Smooth muscle cell (in vitro differentiated cells): Measurements from ENCODE around the gene ARMC8. TPM values are rescaled to one million over a fixed set of nuclear protein-coding genes. Genes with fewer than 3 reads are reported as not detected.

Source experiments
- DNase-seq: peaks from one replicate; lab custom pipeline; 2025; ENCODE audit not compliant: unreplicated experiment; lab: John Stamatoyannopoulos, UW
- H2AFZ ChIP-seq: fragments of 200-600 bp; sonication (generic); 2 replicates; pipeline ENCODE4 v1.6.0; 2016; ENCODE audit warnings: antibody characterized with exemption, low read depth, mild to moderate bottlenecking
- H3F3A ChIP-seq: fragments of 200-600 bp; sonication (generic); 2 replicates; pipeline ENCODE4 v1.6.0; 2017; ENCODE audit warnings: antibody characterized with exemption, low read depth
- H3K27ac ChIP-seq: fragments of 200-600 bp; sonication (generic); 2 replicates; pipeline ENCODE4 v1.5.1; 2016; ENCODE audit warnings: low read depth, mild to moderate bottlenecking
- H3K27me3 ChIP-seq: fragments of 200-600 bp; sonication (generic); 2 replicates; pipeline ENCODE4 v1.6.1; 2016; ENCODE audit warnings: low read depth, mild to moderate bottlenecking
- H3K36me3 ChIP-seq: fragments of 200-600 bp; sonication (generic); 2 replicates; pipeline ENCODE4 v1.5.1; 2016; ENCODE audit warnings: low read depth
- H3K4me1 ChIP-seq: fragments of 200-600 bp; sonication (generic); 2 replicates; pipeline ENCODE4 v1.5.1; 2016; ENCODE audit warnings: low read depth
- H3K4me2 ChIP-seq: fragments of 200-600 bp; sonication (generic); 2 replicates; pipeline ENCODE4 v1.6.0; 2016; ENCODE audit warnings: mild to moderate bottlenecking
- H3K4me3 ChIP-seq: fragments of 200-600 bp; sonication (generic); 2 replicates; pipeline ENCODE4 v1.5.1; 2016; ENCODE audit warnings: mild to moderate bottlenecking
- H3K79me2 ChIP-seq: fragments of 200-600 bp; sonication (generic); 2 replicates; pipeline ENCODE4 v1.6.0; 2016; ENCODE audit warnings: low read depth, mild to moderate bottlenecking
- H3K9ac ChIP-seq: fragments of 200-600 bp; sonication (generic); 2 replicates; pipeline ENCODE4 v1.6.0; 2016; ENCODE audit warnings: low read depth
- H3K9me3 ChIP-seq: fragments of 200-600 bp; sonication (generic); replicated peaks from 2 replicates; pipeline ENCODE4 v1.5.1; 2016; ENCODE audit warnings: low read depth
- H4K20me1 ChIP-seq: fragments of 200-600 bp; sonication (generic); 2 replicates; pipeline ENCODE4 v1.6.0; 2016; ENCODE audit warnings: low read depth
- CTCF ChIP-seq: fragments of 200-600 bp; sonication (generic); IDR thresholded peaks from 2 replicates; pipeline ENCODE4 v1.5.1; 2017; ENCODE audit warnings: borderline replicate concordance, mild to moderate bottlenecking, antibody characterized with exemption; ENCODE audit not compliant: insufficient read depth, poor library complexity, severe bottlenecking
- WGBS: methylation state at CpG from one replicate; pipeline ENCODE4 v1.1.7; 2016; ENCODE audit warnings: low lambda C conversion rate; 5-methylcytosine and 5-hydroxymethylcytosine counted together
- polyA plus RNA-seq: library from polyadenylated mRNA; unstranded; fragments of >200 nt; fragmentation: Nextera tagmentation; extraction: Ambion mirVana; gene quantifications from 2 replicates; pipeline ENCODE4 v1.2.1, GENCODE V29; 2016
- total RNA-seq: library from RNA; depleted of rRNA; stranded (reverse); fragments of >200 nt; gene quantifications from 2 replicates; pipeline ENCODE4 v1.2.3, GENCODE V29; 2014

The ARMC8 gene
- total and polyA plus RNA-seq, 2 experiments from 2014 or later, result 22.6 to 39.3 TPM

DNA sequence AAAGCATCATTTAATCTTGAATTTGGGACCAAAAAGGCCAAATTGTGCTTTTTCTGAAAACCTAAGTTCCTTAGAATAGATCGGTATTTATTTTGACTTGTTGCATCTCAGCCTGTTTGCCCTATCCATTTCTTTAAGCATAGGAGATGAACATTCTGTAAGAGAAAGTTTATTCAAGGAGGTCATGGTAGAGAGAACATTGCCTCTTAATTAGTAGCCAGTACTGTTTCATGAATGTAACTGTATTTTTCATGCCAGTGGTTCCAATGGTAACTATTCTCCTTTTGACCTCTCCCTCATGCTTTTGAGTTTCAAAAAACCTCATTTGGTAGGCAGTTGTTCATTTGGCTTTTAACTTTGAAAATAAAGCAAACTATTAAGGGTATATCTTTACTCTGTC lies 55.4 kb downstream of the ARMC8 start:
- Histone ChIP-seq H3K4me2 (no peak overlapping the region), H4K20me1 (no peaks in the 10 kb centered on the region), H3F3A (no peaks in the 10 kb centered on the region), H3K27me3 (no peaks in the 10 kb centered on the region), H2AFZ (no peak overlapping the region), H3K9ac (no peak overlapping the region), H3K79me2 (no peaks in the 10 kb centered on the region), H3K4me3 (no peak overlapping the region), H3K36me3 (peaks cover 10% of the 10 kb centered on the region), H3K9me3 (no peaks in the 10 kb centered on the region), H3K27ac (no peak overlapping the region), H3K4me1 (no peaks in the 10 kb centered on the region)
- WGBS, result 97% methylated on average over 1 of the region's 1 CpG
- no peak for DNase-seq
- TF ChIP-seq CTCF, result no peak

- TF ChIP-seq CTCF, result no peak
Measured at GRCh38 chr3:138245026-138245425, 57.9 kb downstream of the ARMC8 start.

GRCh38 chr3:138249636-138250035 lies 62.5 kb downstream of the ARMC8 start:
- Histone ChIP-seq H3F3A (no peaks in the 10 kb centered on the region), H4K20me1 (no peaks in the 10 kb centered on the region), H2AFZ (no peak overlapping the region), H3K27me3 (no peaks in the 10 kb centered on the region), H3K36me3 (no peaks in the 10 kb centered on the region), H3K4me3 (no peak overlapping the region), H3K27ac (no peak overlapping the region), H3K4me2 (no peak overlapping the region), H3K4me1 (no peaks in the 10 kb centered on the region), H3K9me3 (no peaks in the 10 kb centered on the region), H3K79me2 (no peaks in the 10 kb centered on the region), H3K9ac (no peak overlapping the region)
- TF ChIP-seq CTCF, result no peak
- no peak for DNase-seq

More at GRCh38 chr3:138245026-138245425, 57.9 kb downstream of the ARMC8 start:
- Histone ChIP-seq H3K4me1 (no peaks in the 10 kb centered on the region), H3K9me3 (no peaks in the 10 kb centered on the region), H3F3A (no peaks in the 10 kb centered on the region), H3K4me3 (no peak overlapping the region), H4K20me1 (no peaks in the 10 kb centered on the region), H3K9ac (no peak overlapping the region), H3K36me3 (no peaks in the 10 kb centered on the region), H3K27me3 (no peaks in the 10 kb centered on the region), H3K27ac (no peak overlapping the region), H2AFZ (no peak overlapping the region), H3K79me2 (no peaks in the 10 kb centered on the region), H3K4me2 (no peak overlapping the region)
- no peak for DNase-seq
- 95% methylated on average over 9 of the region's 9 CpGs for WGBS

GRCh38 chr3:138253609-138254008 lies 66.5 kb downstream of the ARMC8 start:
- no peaks in the 10 kb centered on the region for H3K79me2 ChIP-seq
- no peak overlapping the region for H3K4me3 ChIP-seq
- H3F3A ChIP-seq, result no peaks in the 10 kb centered on the region
- 100% methylated on average over 1 of the region's 1 CpG for WGBS
- H3K36me3 ChIP-seq, result no peaks in the 10 kb centered on the region
- H3K9ac ChIP-seq, result no peak overlapping the region
- no peak overlapping the region for H2AFZ ChIP-seq
- no peaks in the 10 kb centered on the region for H3K27me3 ChIP-seq
- H3K4me2 ChIP-seq, result no peak overlapping the region
- no peak for DNase-seq
- no peaks in the 10 kb centered on the region for H4K20me1 ChIP-seq
- H3K27ac ChIP-seq, result no peak overlapping the region
- no peak for TF ChIP-seq CTCF
- H3K9me3 ChIP-seq, result no peaks in the 10 kb centered on the region
- no peaks in the 10 kb centered on the region for H3K4me1 ChIP-seq
